HG02981 (cell line): Measurements from ENCODE around the gene TMEM69.
"Not testable (repeated sequence)": the region's sequence is repeated elsewhere in the genome, so short reads cannot be mapped to it uniquely, and the experiment has no call there.

ENCODE experiments used
- ATAC-seq: cut with Tn5 transposase; IDR thresholded peaks from one replicate; pipeline ENCODE4 v1.9.1; 2021; ENCODE audit warnings: mild to moderate bottlenecking, moderate library complexity; ENCODE audit not compliant: unreplicated experiment

Gene TMEM69

GRCh38 chr1:45687754-45688740 is at the start of gene TMEM69:
Gene TMEM69 (plus strand): TSS chr1:45688181. CDS start chr1:45691069, 2,888 bp downstream.
- no peak for ATAC-seq

GRCh38 chr1:45640293-45640692 is 47.7 kb upstream of the TMEM69 start:
- no peak for ATAC-seq

- no peak for ATAC-seq
Measured at GRCh38 chr1:45643321-45643720, 44.7 kb upstream of the TMEM69 start.

- no peak for ATAC-seq
Measured at GRCh38 chr1:45643978-45644377, 44.0 kb upstream of the TMEM69 start.

- no peak for ATAC-seq
Measured at GRCh38 chr1:45644661-45645060, 43.3 kb upstream of the TMEM69 start.

GRCh38 chr1:45647248-45648021 is 40.5 kb upstream of the TMEM69 start:
- ATAC-seq: no peak

- ATAC-seq: no peak
Measured at GRCh38 chr1:45654540-45655280, 33.3 kb upstream of the TMEM69 start.

- no peak for ATAC-seq
Measured at GRCh38 chr1:45656573-45657226, 31.3 kb upstream of the TMEM69 start.

- ATAC-seq: no peak
Measured at GRCh38 chr1:45658171-45658570, 29.8 kb upstream of the TMEM69 start.

GRCh38 chr1:45659222-45659621 is 28.8 kb upstream of the TMEM69 start:
- no peak for ATAC-seq

GRCh38 chr1:45660336-45660735 is 27.6 kb upstream of the TMEM69 start:
- ATAC-seq: no peak

- no peak for ATAC-seq
Measured at GRCh38 chr1:45666836-45667235, 21.1 kb upstream of the TMEM69 start.

GRCh38 chr1:45667321-45668111 is 20.5 kb upstream of the TMEM69 start:
- no peak for ATAC-seq

- ATAC-seq: no peak
Measured at GRCh38 chr1:45668526-45668925, 19.5 kb upstream of the TMEM69 start.

GRCh38 chr1:45669379-45669778 is 18.6 kb upstream of the TMEM69 start:
- ATAC-seq: no peak

- no peak for ATAC-seq
Measured at GRCh38 chr1:45669859-45670655, 17.9 kb upstream of the TMEM69 start.

- no peak for ATAC-seq
Measured at GRCh38 chr1:45673956-45674355, 14.0 kb upstream of the TMEM69 start.

- ATAC-seq: no peak
Measured at GRCh38 chr1:45674478-45674877, 13.5 kb upstream of the TMEM69 start.

GRCh38 chr1:45676553-45676952 is 11.4 kb upstream of the TMEM69 start:
- not testable (repeated sequence) for ATAC-seq
